ENCODE data around the gene FAM89A.

DNA sequence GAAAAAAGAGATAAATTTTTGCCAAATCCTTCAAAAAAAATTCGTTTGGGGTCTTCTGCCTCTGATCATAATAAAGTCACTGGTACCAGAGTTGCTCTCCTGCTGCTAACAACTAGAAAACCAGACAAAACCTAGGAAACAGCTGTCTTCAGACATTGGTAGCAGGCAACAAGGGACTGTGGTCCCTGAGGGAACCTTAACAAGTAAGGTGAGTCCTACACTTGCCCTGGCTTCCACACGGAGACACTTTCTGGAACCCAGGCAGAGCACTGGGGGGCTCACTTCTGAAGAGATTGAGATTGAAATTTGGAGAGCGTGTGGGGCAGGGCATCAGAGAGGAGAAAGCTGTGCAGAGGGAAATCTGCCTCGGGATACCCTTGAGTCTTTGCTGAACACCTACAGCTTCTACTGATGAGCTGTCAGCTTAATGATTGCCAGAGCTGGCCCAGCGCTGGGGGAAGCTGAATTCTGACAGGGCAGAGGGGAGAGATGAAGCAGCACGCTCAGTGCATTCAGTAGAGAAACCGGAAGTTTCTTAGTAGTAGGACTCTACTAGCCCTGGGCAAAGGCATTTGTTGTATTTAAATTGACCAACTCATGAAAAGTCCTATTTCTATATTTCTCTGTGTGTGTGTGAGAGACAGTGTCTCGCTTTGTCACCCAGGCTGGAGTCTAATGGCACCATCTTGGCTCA, 18.5 kb upstream of the FAM89A start:
- TF ChIP-seq, protein P1, sequence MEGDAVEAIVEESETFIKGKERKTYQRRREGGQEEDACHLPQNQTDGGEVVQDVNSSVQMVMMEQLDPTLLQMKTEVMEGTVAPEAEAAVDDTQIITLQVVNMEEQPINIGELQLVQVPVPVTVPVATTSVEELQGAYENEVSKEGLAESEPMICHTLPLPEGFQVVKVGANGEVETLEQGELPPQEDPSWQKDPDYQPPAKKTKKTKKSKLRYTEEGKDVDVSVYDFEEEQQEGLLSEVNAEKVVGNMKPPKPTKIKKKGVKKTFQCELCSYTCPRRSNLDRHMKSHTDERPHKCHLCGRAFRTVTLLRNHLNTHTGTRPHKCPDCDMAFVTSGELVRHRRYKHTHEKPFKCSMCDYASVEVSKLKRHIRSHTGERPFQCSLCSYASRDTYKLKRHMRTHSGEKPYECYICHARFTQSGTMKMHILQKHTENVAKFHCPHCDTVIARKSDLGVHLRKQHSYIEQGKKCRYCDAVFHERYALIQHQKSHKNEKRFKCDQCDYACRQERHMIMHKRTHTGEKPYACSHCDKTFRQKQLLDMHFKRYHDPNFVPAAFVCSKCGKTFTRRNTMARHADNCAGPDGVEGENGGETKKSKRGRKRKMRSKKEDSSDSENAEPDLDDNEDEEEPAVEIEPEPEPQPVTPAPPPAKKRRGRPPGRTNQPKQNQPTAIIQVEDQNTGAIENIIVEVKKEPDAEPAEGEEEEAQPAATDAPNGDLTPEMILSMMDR (conservative IDR thresholded peaks at IDR 0.05) = no peak
- no peak for TF ChIP-seq EZH2 (IDR thresholded peaks at IDR 0.05; ENCODE audit: low read depth)
